H1 (cell line): ENCODE data around the gene NHEJ1. TPM values are rescaled to one million over a fixed set of nuclear protein-coding genes. Genes with fewer than 3 reads are reported as not detected.

Source experiments
- ASH2L ChIP-seq: fragments of 200-600, 300-600 bp; sonication (generic); IDR thresholded peaks from one replicate; pipeline ENCODE4 v1.7.1; 2017; ENCODE audit warnings: low read length
- ATF3 ChIP-seq: IDR thresholded peaks from 2 replicates; pipeline ENCODE4 v1.6.1; 2011; ENCODE audit warnings: low read depth, mild to moderate bottlenecking, low read length; ENCODE audit not compliant: insufficient read depth
- CBX5 ChIP-seq: fragments of 300-800, 300-1000 bp; sonication (generic); IDR thresholded peaks from 2 replicates; pipeline ENCODE4 v1.7.1; 2016; ENCODE audit warnings: antibody characterized with exemption, low read length, low read depth
- CEBPB ChIP-seq: IDR thresholded peaks from 2 replicates; pipeline ENCODE4 v1.6.1; 2012; ENCODE audit warnings: low read depth, low read length
- CHD7 ChIP-seq: fragments of 300-600 bp; sonication (generic); IDR thresholded peaks from 2 replicates; pipeline ENCODE4 v1.7.1; 2012; ENCODE audit warnings: low read length, moderate library complexity, mild to moderate bottlenecking, inconsistent platforms; ENCODE audit not compliant: insufficient replicate concordance
- FOSL1 ChIP-seq: IDR thresholded peaks from 2 replicates; pipeline ENCODE4 v1.6.1; 2011; ENCODE audit warnings: mild to moderate bottlenecking, low read depth, low read length, moderate library complexity; ENCODE audit not compliant: insufficient read depth
- GTF2F1 ChIP-seq: IDR thresholded peaks from 2 replicates; pipeline ENCODE4 v1.6.1; 2012; ENCODE audit warnings: low read depth, low read length, improper control_type of control experiment, borderline replicate concordance
- RAD21 ChIP-seq, 2 experiments: IDR thresholded peaks in 1 of 2; conservative IDR thresholded peaks in 1 of 2; 2 replicates each; pipeline ENCODE4 v1.6.1; 2011; ENCODE audit warnings: low read depth in 2 of 2, low read length in 2 of 2, improper control_type of control experiment in 1 of 2, inconsistent platforms in 1 of 2, mild to moderate bottlenecking in 1 of 2, moderate library complexity in 1 of 2
- RFX5 ChIP-seq: IDR thresholded peaks from 2 replicates; pipeline ENCODE4 v1.6.1; 2011; ENCODE audit warnings: low read depth, low read length, improper control_type of control experiment, borderline replicate concordance
- RNF2 ChIP-seq: fragments of 200-900, 300-1000 bp; sonication (generic); IDR thresholded peaks from 2 replicates; pipeline ENCODE4 v1.7.1; 2016; ENCODE audit warnings: borderline replicate concordance, low read depth, mild to moderate bottlenecking, antibody characterized with exemption, low read length; ENCODE audit not compliant: poor library complexity, severe bottlenecking; ENCODE audit errors: missing control alignments
- SRF ChIP-seq: IDR thresholded peaks from 2 replicates; pipeline ENCODE4 v1.6.1; 2011; ENCODE audit warnings: mild to moderate bottlenecking, low read depth, low read length, moderate library complexity
- polyA plus RNA-seq, 7 experiments: library from polyadenylated mRNA; depleted of rRNA in 3 of 7; stranded (reverse) in 5 of 7; unstranded in 2 of 7; fragments of >200 nt in 5 of 7; fragments of 200-250 nt in 2 of 7; gene quantifications; 1 replicate in 5 of 7; 2 replicates in 1 of 7; 4 replicates in 1 of 7; pipeline versions ENCODE4 v1.2.1 to v1.2.3, GENCODE V29; 2011 to 2013; ENCODE audit warnings: missing spikeins in 2 of 7, mixed read lengths in 2 of 7
- total RNA-seq: library from RNA; stranded (reverse); fragmentation: NEBNext Ultra II Directional; extraction: Animal tissue kit (Norgen Biotek cat#: 25700); gene quantifications from 2 replicates; pipeline ENCODE4 v1.2.1, GENCODE V29; 2021

Gene NHEJ1
- total and polyA plus RNA-seq, 2 of the 8 experiments (the other 6 are each of a cell fraction or from before 2014, with no cell fraction given), result 22.7 to 24.1 TPM

DNA sequence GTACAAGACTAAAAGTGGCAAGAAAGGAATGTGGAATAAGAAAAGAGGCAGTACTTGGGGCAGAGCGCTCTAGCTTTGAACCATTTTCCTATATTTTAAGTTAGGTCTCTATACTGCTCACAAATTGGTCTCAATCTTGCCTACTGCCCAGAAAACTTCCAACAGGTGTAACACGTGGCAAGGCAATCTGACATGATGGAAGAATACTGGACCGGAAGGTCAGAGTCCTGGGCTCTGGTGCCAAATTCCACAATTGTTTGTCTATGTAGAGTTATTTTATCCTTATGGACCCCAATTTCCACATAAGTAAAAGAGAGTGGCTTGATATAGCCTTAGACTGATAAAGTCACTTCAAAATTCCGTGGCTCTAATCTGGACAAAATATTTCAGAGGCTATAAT lies 28.9 kb downstream of the NHEJ1 start (continued):
- TF ChIP-seq CHD7 (no peak), GTF2F1 (no peak), RFX5 (no peak), ATF3 (no peak), FOSL1 (no peak), ASH2L (no peak), CEBPB (no peak), RAD21 (IDR thresholded peaks at IDR 0.05 in 1 of 2, conservative IDR thresholded peaks at IDR 0.05 in 1 of 2; ENCODE audit: low read depth in 2 of 2, low read length in 2 of 2) (no peak), RNF2 (no peak), SRF (no peak), CBX5 (no peak)
